Esophagus muscularis mucosa (tissue), 4 donors: ENCODE measurements around the gene ADAM19. TPM values are rescaled to one million over a fixed set of nuclear protein-coding genes. Genes with fewer than 3 reads are reported as not detected.

Experiments
- DNase-seq: peaks from one replicate; pipeline ENCODE4 v3.0.0-alpha.2; 2017; ENCODE audit errors: extremely low spot score
- H3K27ac ChIP-seq, 4 donors: fragments of 200-600 bp; sonication (generic); replicated peaks in 1 of 4; 1 replicate in 3 of 4; 2 replicates in 1 of 4; pipeline ENCODE4 v1.5.1; 2016 to 2019; ENCODE audit warnings: mild to moderate bottlenecking in 1 of 4
- H3K27me3 ChIP-seq, 4 donors: fragments of 200-600 bp; sonication (generic); one replicate each; pipeline versions ENCODE4 v1.5.1 to v1.6.0; 2016 to 2019
- H3K36me3 ChIP-seq, 4 donors: fragments of 200-600 bp; sonication (generic); one replicate each; pipeline ENCODE4 v1.5.1; 2016 to 2019
- H3K4me1 ChIP-seq, 4 donors: fragments of 200-600 bp; sonication (generic); one replicate each; pipeline ENCODE4 v1.5.1; 2016 to 2019
- H3K4me3 ChIP-seq, 4 donors: fragments of 200-600 bp; sonication (generic); 1 replicate in 2 of 4; 2 replicates in 2 of 4; pipeline ENCODE4 v1.5.1; 2016 to 2019; ENCODE audit warnings: mild to moderate bottlenecking in 4 of 4, moderate library complexity in 1 of 4
- H3K9me3 ChIP-seq, 4 donors: fragments of 200-600 bp; sonication (generic); 1 replicate in 3 of 4; 2 replicates in 1 of 4; pipeline ENCODE4 v1.5.1; 2016 to 2019
- CTCF ChIP-seq, 3 experiments: fragments of 200-600 bp in 2 of 3; fragments of 450-650 bp in 1 of 3; sonication (generic) in 2 of 3; IDR thresholded peaks; one replicate each; pipeline ENCODE4 v1.5.1; 2017 to 2019; ENCODE audit warnings: antibody characterized with exemption in 3 of 3, mild to moderate bottlenecking in 2 of 3, moderate library complexity in 1 of 3
- EP300 ChIP-seq: sonication (generic); formaldehyde crosslinking; IDR thresholded peaks from one replicate; pipeline ENCODE4 v1.6.1; 2017; ENCODE audit warnings: antibody characterized with exemption
- POLR2A ChIP-seq: fragments of 450-650 bp; IDR thresholded peaks from one replicate; pipeline ENCODE4 v1.6.1; 2017; ENCODE audit warnings: antibody characterized with exemption, moderate library complexity, mild to moderate bottlenecking, low read depth
- POLR2AphosphoS5 ChIP-seq, 2 donors: sonication (generic); formaldehyde crosslinking; IDR thresholded peaks; one replicate each; pipeline ENCODE4 v1.6.1; 2017; ENCODE audit warnings: antibody characterized with exemption in 2 of 2
- WGBS: methylation state at CpG from one replicate; pipeline ENCODE4 v1.1.5; 2018; 5-methylcytosine and 5-hydroxymethylcytosine counted together
- intact Hi-C: fragments of 100-400 bp; cut with DNase I; formaldehyde crosslinking; loops from one replicate; pipeline ENCODE4 v1.15.1; 2023
- total RNA-seq, 4 donors: library from RNA; depleted of rRNA; stranded (reverse); fragments of >200 nt; gene quantifications; one replicate each; pipeline versions ENCODE4 v1.1.0 to v1.2.1, GENCODE V29; 2016

The ADAM19 gene
- total RNA-seq, 4 donors from 2014 or later = 25.0 to 43.6 (median 28.1) TPM

- no peaks in the 10 kb centered on the region for H3K9me3 ChIP-seq
- 77% methylated on average over 8 of the region's 8 CpGs for WGBS
- intact Hi-C loops = no loop called here
- H3K4me3 ChIP-seq = no peak overlapping the region
- TF ChIP-seq CTCF (IDR thresholded peaks at IDR 0.05) (no peak), EP300 (no peak), POLR2AphosphoS5 (IDR thresholded peaks at IDR 0.05) (no peak), POLR2A (no peak)
- DNase-seq = no peak
- H3K4me1 ChIP-seq = peaks cover 4 to 12% (median 7%) of the 10 kb centered on the region in 4 donors
- no peak overlapping the region for H3K27ac ChIP-seq
- peaks cover 13 to 84% (median 46%) of the 10 kb centered on the region in 4 donors for H3K36me3 ChIP-seq
- H3K27me3 ChIP-seq = no peaks in the 10 kb centered on the region
These were observed 73.4 kb downstream of the ADAM19 start for GRCh38 chr5:157502143-157502647.

DNA sequence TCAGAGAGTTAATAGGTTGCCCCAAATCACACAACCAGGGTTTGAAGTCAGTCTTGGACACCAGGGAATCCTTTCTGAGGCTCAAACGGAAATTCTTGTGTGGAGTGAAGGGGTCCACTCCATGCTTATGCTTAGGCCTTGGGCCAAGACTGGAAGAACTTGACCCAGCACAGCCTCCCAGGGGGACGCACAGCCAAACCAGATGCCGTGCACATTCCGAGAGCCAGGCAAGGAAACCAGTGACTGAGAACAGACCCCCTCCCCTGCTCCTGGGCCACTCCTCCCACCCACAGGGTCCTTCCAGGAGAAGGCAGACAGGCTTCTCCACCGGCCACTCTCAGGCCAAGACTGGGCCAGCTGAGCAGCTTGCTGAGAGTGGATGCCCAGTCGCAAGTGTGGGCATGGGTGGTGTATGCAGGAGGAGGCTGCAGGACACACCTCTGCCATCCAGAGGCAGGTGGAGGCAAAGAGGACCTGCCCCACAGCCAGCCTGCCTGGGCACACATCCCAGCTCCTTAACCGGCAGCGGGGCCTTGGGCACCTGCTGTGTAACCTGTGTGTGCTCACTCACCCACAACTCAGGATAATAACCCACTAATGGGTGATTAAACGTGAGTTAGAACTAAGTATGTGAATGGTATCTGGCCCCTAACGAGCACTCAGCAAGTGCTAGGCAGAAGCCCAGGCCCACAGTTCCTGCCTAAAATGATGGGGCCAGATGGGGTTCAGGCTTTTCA lies 77.5 kb downstream of the ADAM19 start:
- Histone ChIP-seq H3K9me3 (no peaks in the 10 kb centered on the region), H3K36me3 (peaks cover under 1 to 84% (median 57%) of the 10 kb centered on the region in 4 donors), H3K4me1 (peaks cover 0 to 7% (median 0%) of the 10 kb centered on the region in 4 donors), H3K4me3 (no peak overlapping the region), H3K27ac (no peak overlapping the region), H3K27me3 (no peaks in the 10 kb centered on the region)
- TF ChIP-seq EP300 = no peak
- TF ChIP-seq CTCF (IDR thresholded peaks at IDR 0.05) = no peak
- TF ChIP-seq POLR2A = no peak
- no peak for TF ChIP-seq POLR2AphosphoS5 (IDR thresholded peaks at IDR 0.05)
- no peak for DNase-seq
- intact Hi-C loops = no loop called here
- 78% methylated on average over 3 of the region's 10 CpGs for WGBS

DNA sequence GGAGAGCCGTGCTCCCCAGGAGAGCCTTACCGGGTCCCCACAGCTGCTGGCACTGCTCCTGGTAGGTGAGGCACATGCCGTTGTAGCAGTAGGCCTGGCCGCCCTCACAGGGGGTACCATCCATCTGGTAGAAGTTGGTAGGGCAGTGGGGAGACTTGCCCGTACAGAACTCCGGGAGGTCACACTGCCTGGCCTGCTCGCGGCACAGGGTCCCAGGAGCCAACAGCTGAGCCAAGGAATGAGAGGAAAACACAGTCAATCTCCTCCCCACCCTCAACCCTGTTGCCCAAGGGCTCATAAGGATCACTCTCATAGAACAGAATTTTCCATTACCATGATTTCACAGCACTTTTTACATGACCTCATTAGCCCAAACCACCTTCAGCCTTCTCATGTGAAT lies 78.7 kb downstream of the ADAM19 start:
- H3K27me3 ChIP-seq = no peaks in the 10 kb centered on the region
- no peak overlapping the region for H3K27ac ChIP-seq
- H3K4me3 ChIP-seq = no peak overlapping the region
- no peaks in the 10 kb centered on the region for H3K9me3 ChIP-seq
- no peak for TF ChIP-seq POLR2AphosphoS5 (IDR thresholded peaks at IDR 0.05)
- no peak for TF ChIP-seq POLR2A
- no peak for TF ChIP-seq CTCF (IDR thresholded peaks at IDR 0.05)
- TF ChIP-seq EP300 = no peak
- intact Hi-C loops = no loop called here
- DNase-seq = no peak
- 89% methylated on average over 7 of the region's 8 CpGs for WGBS
- peaks cover 0 to 7% (median 0%) of the 10 kb centered on the region in 4 donors for H3K4me1 ChIP-seq
- peaks cover 7 to 84% (median 54%) of the 10 kb centered on the region in 4 donors for H3K36me3 ChIP-seq

- peaks cover 22 to 90% (median 56%) of the 10 kb centered on the region in 4 donors for H3K36me3 ChIP-seq
These were observed 81.3 kb downstream of the ADAM19 start for GRCh38 chr5:157494178-157494832.

More at GRCh38 chr5:157494178-157494832, 81.3 kb downstream of the ADAM19 start:
- intact Hi-C loops = no loop called here
- no peaks in the 10 kb centered on the region for H3K9me3 ChIP-seq
- no peaks in the 10 kb centered on the region for H3K27me3 ChIP-seq
- WGBS = 57% methylated on average over 5 of the region's 5 CpGs
- H3K4me3 ChIP-seq = no peak overlapping the region
- H3K4me1 ChIP-seq = peaks cover 0 to 7% (median 0%) of the 10 kb centered on the region in 4 donors
- no peak for DNase-seq
- no peak overlapping the region for H3K27ac ChIP-seq
- no peak for TF ChIP-seq EP300
- TF ChIP-seq CTCF (IDR thresholded peaks at IDR 0.05) = no peak
- no peak for TF ChIP-seq POLR2AphosphoS5 (IDR thresholded peaks at IDR 0.05)
- no peak for TF ChIP-seq POLR2A
